NCI-H748 (cell line): ENCODE data around the gene IGFBP4.

Source experiments
- DNase-seq: peaks from one replicate; lab custom pipeline; 2025; ENCODE audit not compliant: unreplicated experiment; lab: John Stamatoyannopoulos, UW

Gene IGFBP4

GRCh38 chr17:40431231-40431602, 12.0 kb upstream of the IGFBP4 start:
- DNase-seq, result no peak

DNA sequence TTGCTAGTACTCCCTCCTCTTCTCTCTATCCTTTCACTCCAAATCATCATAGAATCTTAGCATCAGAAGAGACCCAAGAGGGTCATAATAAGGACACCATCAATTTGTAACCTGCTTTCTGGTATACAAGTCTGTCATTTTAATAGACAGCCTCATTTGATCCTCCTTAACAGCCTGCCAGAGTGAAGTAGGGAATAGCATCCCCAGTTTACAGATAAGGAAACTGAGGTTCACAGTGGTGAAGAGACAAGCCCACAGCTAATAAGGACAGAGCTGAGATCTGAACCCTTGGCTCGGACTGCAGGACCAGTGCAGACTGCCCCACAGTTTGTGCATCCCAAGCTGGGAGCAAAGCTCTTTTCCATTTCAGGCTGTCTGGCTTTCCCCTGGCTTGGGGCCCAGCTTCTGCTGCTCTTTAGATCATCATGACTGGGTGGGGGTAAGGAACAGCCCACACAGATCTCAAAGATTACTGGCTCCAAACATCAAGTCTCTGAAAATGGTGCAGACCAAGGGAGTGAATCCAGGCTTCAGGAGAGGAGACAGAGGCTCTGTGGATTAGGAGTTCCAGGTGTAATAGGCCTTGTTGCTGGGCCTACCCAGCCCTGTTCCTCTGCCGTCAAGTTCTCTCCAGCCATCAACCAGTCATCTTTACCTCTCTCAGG, 10.3 kb upstream of the IGFBP4 start:
- DNase-seq, result no peak

- DNase-seq, result peak; percentile 8
These were observed 9.5 kb upstream of the IGFBP4 start for GRCh38 chr17:40433551-40434415.

DNA sequence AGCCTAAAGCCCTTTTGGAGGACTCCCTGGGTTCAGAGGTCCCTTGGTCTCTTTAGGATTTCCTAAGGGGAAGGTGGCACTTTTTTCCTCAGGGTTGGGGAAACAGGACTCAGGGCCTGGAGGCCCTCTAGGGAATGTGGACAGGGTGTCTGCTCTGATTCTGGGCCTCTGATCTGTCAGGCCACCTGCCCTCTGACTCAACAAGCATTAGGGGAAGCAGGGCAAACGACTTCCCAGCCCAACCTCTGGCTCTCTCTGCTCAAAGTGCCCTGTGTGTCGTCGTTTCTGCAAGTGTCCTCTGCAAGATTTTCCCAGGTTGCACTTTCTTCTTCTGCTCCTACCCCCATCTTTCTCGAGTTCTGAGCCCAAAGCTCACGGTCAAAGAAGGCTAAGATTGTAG, 6.6 kb upstream of the IGFBP4 start:
- DNase-seq, result no peak

DNA sequence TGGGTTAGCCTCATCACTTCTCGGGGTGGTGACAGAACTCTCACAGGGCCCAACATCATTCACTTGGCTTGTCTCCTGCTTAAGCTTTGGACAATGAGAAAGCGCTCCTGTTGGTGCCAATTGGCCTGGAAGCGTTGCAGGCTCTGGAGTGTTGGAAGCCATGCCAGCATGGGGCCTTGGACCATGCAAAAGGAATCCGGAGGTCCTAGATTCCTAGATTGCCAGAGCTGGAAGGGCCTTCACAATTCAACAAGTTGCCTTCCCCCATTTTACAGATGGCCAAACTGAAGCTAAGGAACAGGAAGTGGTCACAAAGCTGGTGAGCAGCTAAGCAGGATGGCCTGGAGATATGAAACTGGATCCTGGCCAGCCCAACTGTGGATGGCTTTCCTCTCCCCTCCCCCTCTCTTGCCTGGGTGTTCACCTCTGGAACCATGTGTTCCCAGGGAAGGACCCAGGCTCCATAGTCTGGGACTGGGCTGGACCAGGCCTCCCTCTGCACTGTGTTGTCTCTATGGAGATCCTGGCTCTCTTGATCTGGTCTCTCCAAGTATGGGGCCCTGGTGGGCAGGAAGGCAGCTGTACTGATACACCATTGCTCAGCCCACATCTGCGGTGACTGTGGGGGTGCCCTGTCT, 6.0 kb upstream of the IGFBP4 start:
- no peak for DNase-seq

- no peak for DNase-seq
These were observed 3.1 kb upstream of the IGFBP4 start for GRCh38 chr17:40440166-40440565.

GRCh38 chr17:40442392-40443195, 656 bp upstream of the IGFBP4 start:
- no peak for DNase-seq

- no peak for DNase-seq
These were observed 994 bp downstream of the IGFBP4 start for GRCh38 chr17:40443988-40444899.

DNA sequence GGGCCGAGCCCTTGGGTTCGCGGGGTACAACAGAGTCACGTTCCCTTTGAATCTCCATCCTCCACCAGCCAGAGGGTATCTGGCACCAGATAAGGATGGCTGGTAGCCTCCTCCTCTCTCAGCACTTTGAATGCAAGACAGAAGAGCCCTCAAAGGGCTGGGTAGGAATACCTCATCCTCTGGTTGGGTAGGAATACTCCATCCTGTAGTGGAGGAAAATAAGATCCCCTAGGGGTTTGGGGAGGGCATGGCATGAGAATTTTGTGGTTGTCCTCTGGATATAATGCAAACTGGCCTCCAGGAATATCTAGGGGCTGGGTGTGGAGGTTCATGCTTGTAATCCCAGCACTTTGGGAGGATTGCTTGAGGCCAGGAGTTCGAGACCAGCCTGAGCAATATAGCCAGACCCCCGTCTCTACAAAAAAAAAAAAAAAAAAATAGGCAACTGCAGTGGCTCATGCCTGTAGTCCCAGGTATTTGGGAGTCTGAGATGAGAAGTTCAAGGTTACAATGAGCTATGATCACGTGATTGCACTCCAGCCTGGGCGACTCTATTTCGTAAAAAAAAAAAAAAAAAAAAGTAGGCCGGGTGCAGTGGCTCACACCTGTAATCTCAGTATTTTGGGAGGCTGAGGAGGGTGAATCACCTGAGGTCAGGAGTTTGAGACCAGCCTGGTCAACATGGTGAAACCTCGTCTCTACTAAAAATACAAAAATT, 2.7 kb downstream of the IGFBP4 start:
- DNase-seq, result no peak

DNA sequence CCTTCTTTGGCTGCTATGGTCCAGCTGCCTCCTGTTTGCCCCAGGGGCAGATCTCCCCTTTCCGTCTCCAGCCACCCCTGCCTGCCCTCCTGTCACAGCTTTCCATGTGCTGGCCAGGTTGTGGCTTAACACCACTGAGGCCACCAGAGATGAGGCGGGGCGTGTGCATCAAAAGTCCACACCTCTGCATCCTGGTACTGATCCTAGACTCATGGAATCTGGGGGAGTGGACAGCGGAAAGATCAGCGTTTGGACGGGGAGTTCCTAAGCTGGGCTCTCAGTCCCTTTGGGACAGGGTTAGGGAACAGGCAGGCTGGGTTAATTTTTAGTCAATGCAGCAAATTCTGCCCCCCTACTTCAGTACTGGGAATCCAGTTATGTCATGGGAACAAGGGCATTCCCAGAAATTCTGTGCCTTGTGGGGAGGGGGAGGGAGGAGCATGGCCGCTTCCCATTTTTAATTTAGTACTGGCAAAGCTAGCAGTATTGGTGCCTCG, 3.9 kb downstream of the IGFBP4 start:
- DNase-seq, result no peak

DNA sequence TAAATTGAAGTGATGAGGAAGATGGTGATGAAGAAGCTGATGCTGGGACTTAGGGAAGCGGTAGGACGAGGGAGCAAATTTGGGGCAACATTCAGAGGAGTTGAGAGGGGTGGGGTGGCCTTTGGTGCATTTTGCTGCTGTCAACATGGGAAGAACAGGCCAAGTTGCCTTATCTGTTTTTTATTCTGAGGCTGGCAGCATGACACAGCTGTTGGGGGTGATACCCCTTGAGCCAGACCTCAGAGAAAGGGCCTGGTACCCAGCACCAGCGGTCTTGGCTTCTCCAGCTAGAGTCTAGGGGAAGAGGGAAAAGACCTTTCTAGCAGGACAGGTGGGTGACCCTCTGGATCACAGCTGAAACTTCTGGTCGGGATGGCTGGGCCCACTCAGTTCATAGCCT, 4.6 kb downstream of the IGFBP4 start:
- no peak for DNase-seq

DNA sequence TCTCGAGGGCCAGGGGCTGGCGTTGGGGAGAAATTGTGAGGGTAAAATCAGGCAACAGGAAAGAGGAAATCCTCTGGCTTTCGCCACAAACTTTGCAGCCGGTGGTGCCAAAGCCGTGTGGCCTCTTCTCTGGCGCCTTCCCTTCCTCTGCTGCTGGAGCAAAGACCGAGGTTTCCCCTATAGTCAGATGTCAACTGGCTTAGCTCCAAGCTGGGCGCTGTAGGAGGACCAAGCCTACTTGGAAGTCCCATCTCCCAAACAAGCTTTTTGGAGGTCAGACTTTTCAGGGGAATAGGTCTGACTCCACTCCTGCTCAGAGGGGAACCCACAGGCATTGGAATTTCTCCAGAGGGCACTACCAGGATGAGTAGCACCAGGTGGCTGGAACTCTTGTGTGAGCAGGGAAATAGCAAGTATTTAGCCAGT, 5.0 kb downstream of the IGFBP4 start:
- DNase-seq, result no peak

GRCh38 chr17:40448639-40449261, 5.5 kb downstream of the IGFBP4 start:
- DNase-seq, result no peak

DNA sequence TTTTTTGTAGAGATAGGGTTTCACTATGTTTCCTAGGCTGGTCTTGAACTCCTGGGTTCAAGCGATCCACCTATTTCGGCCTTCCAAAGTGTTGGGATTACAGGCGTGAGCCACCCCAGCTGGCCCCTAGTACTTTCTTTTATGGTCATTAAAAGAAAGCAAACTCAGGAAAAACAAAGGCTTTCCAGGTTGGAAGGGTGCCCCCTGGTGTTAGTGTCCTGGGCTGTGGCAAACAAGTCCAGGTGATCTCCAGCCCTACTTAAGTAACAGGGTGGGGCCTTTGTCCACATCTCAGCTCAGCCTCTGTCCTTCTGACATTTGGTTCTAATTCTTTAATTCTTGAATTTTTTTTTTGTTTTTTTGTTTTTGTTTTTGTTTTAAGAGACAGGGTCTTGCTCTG, 6.9 kb downstream of the IGFBP4 start:
- peak; percentile 51 for DNase-seq

DNA sequence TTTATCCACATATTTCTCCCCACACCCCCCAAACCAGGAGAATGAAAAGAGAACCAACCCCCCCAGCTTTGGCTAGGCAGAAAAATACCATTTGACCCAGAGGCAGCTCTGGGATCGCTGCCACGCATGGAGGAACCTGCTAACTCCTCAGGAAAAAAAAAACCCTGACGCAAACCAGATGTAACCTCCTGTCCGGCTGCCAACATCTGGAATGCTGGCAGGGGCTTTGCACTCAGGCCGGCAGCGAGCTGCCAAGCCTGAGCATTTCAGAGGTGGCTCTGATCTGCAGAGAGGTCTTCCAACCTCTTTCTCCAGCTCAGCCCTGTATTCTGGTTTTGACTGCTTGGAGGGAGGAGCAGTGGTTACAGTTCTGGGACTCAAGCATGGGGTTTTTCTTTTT, 8.2 kb downstream of the IGFBP4 start:
- no peak for DNase-seq

- DNase-seq, result no peak
These were observed 9.1 kb downstream of the IGFBP4 start for GRCh38 chr17:40452216-40452787.

- no peak for DNase-seq
These were observed 9.7 kb downstream of the IGFBP4 start for GRCh38 chr17:40452921-40453378.

DNA sequence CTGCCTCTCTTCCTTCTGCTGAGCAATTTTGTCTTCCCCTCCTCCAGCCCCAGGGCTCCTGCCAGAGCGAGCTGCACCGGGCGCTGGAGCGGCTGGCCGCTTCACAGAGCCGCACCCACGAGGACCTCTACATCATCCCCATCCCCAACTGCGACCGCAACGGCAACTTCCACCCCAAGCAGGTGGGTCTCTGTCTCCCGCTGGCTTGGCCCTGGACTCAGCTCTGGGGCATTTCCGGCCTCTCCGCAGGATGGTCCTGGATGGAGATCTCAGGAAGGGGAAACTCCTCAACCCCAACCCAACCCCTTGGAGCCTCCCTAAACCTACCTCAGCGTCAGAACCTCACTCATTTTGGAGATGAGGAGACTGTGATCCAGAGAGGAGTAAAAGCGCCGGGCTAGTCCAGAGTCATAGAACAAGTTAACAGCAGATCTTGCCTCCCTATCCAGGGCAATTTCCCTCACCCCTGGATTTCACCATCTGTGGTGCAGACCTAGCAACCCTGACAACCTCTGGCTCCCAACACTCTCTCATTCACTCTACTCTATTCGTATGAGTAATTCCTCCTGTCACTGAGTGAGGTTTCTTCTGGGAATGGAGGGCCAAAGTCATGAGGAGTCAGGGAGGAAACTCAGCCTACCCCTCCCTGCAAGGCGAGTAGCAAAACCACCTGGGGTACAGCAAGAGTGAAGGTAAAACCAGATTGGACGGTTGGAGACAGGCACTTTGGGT, 10.8 kb downstream of the IGFBP4 start:
- no peak for DNase-seq
